HG03521 (cell line): ENCODE results near the gene GRIA1.
"Not testable (repeated sequence)": the region's sequence is repeated elsewhere in the genome, so short reads cannot be mapped to it uniquely, and the experiment has no call there.

Experiments
- ATAC-seq: cut with Tn5 transposase; IDR thresholded peaks from one replicate; pipeline ENCODE4 v1.9.1; 2021; ENCODE audit warnings: mild to moderate bottlenecking, moderate library complexity; ENCODE audit not compliant: unreplicated experiment

The GRIA1 gene

GRCh38 chr5:153711755-153712154 lies 221.3 kb downstream of the GRIA1 start:
- ATAC-seq = no peak

- no peak for ATAC-seq
Observed at GRCh38 chr5:153712946-153713345, 222.5 kb downstream of the GRIA1 start.

- ATAC-seq = no peak
Observed at GRCh38 chr5:153713943-153714342, 223.5 kb downstream of the GRIA1 start.

- ATAC-seq = no peak
Observed at GRCh38 chr5:153714798-153715197, 224.3 kb downstream of the GRIA1 start.

- no peak for ATAC-seq
Observed at GRCh38 chr5:153717287-153717686, 226.8 kb downstream of the GRIA1 start.

GRCh38 chr5:153718713-153719112 lies 228.2 kb downstream of the GRIA1 start:
- ATAC-seq = no peak

- no peak for ATAC-seq
Observed at GRCh38 chr5:153719324-153719723, 228.9 kb downstream of the GRIA1 start.

- not testable (repeated sequence) for ATAC-seq
Observed at GRCh38 chr5:153723022-153723610, 232.6 kb downstream of the GRIA1 start.

- ATAC-seq = no peak
Observed at GRCh38 chr5:153742060-153742459, 251.6 kb downstream of the GRIA1 start.

GRCh38 chr5:153744751-153745150 lies 254.3 kb downstream of the GRIA1 start:
- no peak for ATAC-seq

GRCh38 chr5:153745778-153746395 lies 255.4 kb downstream of the GRIA1 start:
- ATAC-seq = no peak

- ATAC-seq = no peak
Observed at GRCh38 chr5:153746440-153746839, 256.0 kb downstream of the GRIA1 start.

- ATAC-seq = no peak
Observed at GRCh38 chr5:153748823-153749222, 258.4 kb downstream of the GRIA1 start.

GRCh38 chr5:153749960-153750359 lies 259.5 kb downstream of the GRIA1 start:
- ATAC-seq = no peak

GRCh38 chr5:153751251-153751650 lies 260.8 kb downstream of the GRIA1 start:
- no peak for ATAC-seq

GRCh38 chr5:153752890-153753289 lies 262.4 kb downstream of the GRIA1 start:
- no peak for ATAC-seq

GRCh38 chr5:153753645-153754432 lies 263.4 kb downstream of the GRIA1 start:
- no peak for ATAC-seq

- no peak for ATAC-seq
Observed at GRCh38 chr5:153755913-153756500, 265.5 kb downstream of the GRIA1 start.

- ATAC-seq = no peak
Observed at GRCh38 chr5:153756540-153756939, 266.1 kb downstream of the GRIA1 start.

- ATAC-seq = no peak
Observed at GRCh38 chr5:153765987-153766386, 275.5 kb downstream of the GRIA1 start.
